Activated CD4-positive, CD25-positive, alpha-beta regulatory T cell treated with anti-CD3 and anti-CD28 coated beads, Interleukin-2, amount 50 U/mL, for 24 hours (primary cell): ENCODE results near the gene WFDC5.
A peak's percentile ranks its signal among the peaks of the same experiment; 100 is the strongest.

Source experiments
- ATAC-seq, 2 donors: fragments of 150-1000 bp; cut with Tn5 transposase; one replicate each; pipeline ENCODE4 v1.10.0; 2021; ENCODE audit warnings: mild to moderate bottlenecking in 1 of 2, moderate library complexity in 1 of 2

WFDC5 gene

GRCh38 chr20:45087097-45087790 is 27.7 kb downstream of the WFDC5 start:
- ATAC-seq, result no peak

GRCh38 chr20:45085867-45086266 is 29.1 kb downstream of the WFDC5 start:
- ATAC-seq, result no peak

GRCh38 chr20:45085289-45085688 is 29.7 kb downstream of the WFDC5 start:
- no peak for ATAC-seq

- ATAC-seq, result no peak
Observed at GRCh38 chr20:45083127-45083526, 31.8 kb downstream of the WFDC5 start.

GRCh38 chr20:45082468-45082867 is 32.5 kb downstream of the WFDC5 start:
- ATAC-seq, result no peak

- ATAC-seq, result no peak
Observed at GRCh38 chr20:45080867-45081624, 33.9 kb downstream of the WFDC5 start.

GRCh38 chr20:45077559-45077958 is 37.4 kb downstream of the WFDC5 start:
- ATAC-seq, result no peak

GRCh38 chr20:45073221-45073620 is 41.8 kb downstream of the WFDC5 start:
- ATAC-seq, result no peak

- ATAC-seq, result no peak
Observed at GRCh38 chr20:45072066-45072465, 42.9 kb downstream of the WFDC5 start.

GRCh38 chr20:45070932-45071632 is 43.9 kb downstream of the WFDC5 start:
- ATAC-seq, result no peak

- no peak for ATAC-seq
Observed at GRCh38 chr20:45069261-45069660, 45.7 kb downstream of the WFDC5 start.

GRCh38 chr20:45067558-45067957 is 47.4 kb downstream of the WFDC5 start:
- no peak for ATAC-seq

- ATAC-seq, result no peak
Observed at GRCh38 chr20:45067087-45067486, 47.9 kb downstream of the WFDC5 start.

GRCh38 chr20:45066372-45066771 is 48.6 kb downstream of the WFDC5 start:
- no peak for ATAC-seq

- ATAC-seq, result no peak
Observed at GRCh38 chr20:45064812-45065211, 50.2 kb downstream of the WFDC5 start.

- peak in 1 of 2 donors; percentile 41 for ATAC-seq
Observed at GRCh38 chr20:45063107-45063506, 51.9 kb downstream of the WFDC5 start.

GRCh38 chr20:45061244-45061643 is 53.7 kb downstream of the WFDC5 start:
- ATAC-seq, result peak; percentile 76 to 86

GRCh38 chr20:45060294-45060693 is 54.7 kb downstream of the WFDC5 start:
- ATAC-seq, result no peak
